ENCODE measurements around the gene RPL18. TPM values are rescaled to one million over a fixed set of nuclear protein-coding genes. Genes with fewer than 3 reads are reported as not detected.
"Not testable (repeated sequence)": the region's sequence is repeated elsewhere in the genome, so short reads cannot be mapped to it uniquely, and the experiment has no call there.

Gene RPL18
- total RNA-seq, 1 experiment from 2014 or later: 1,503 TPM

- no TSS peak for BruUV-seq (replicated peaks)
- no peaks in the 10 kb centered on the region for H3F3A ChIP-seq (ENCODE audit: low read length, unreplicated experiment)
Observed at GRCh38 chr19:48659768-48660167, 40.8 kb upstream of the RPL18 start.

GRCh38 chr19:48658483-48658882 is 39.5 kb upstream of the RPL18 start:
- no peak overlapping the region for H3K4me2 ChIP-seq (ENCODE audit: low read length)
- H3F3A ChIP-seq (ENCODE audit: low read length, unreplicated experiment): no peaks in the 10 kb centered on the region
- TF ChIP-seq CTCF (conservative IDR thresholded peaks at IDR 0.05; ENCODE audit: low read depth, low read length) (no peak), EZH2 (IDR thresholded peaks at IDR 0.05; ENCODE audit: low read length, unreplicated experiment) (no peak), EZH2phosphoT487 (IDR thresholded peaks at IDR 0.05; ENCODE audit: borderline replicate concordance, low read length) (no peak)
- H3K79me2 ChIP-seq (ENCODE audit: low read length): no peaks in the 10 kb centered on the region
- no peaks in the 10 kb centered on the region for H3K9me2 ChIP-seq (replicated peaks; ENCODE audit: low read length)
- no peaks in the 10 kb centered on the region for H3K4me1 ChIP-seq (ENCODE audit: insufficient read depth, low read length)
- POLR2A ChIA-PET (ENCODE audit: unreplicated experiment): no interaction called here
- CTCF ChIA-PET: no interaction called here
- no peaks in the 10 kb centered on the region for H3K9me3 ChIP-seq (ENCODE audit: low read length)
- H3K27ac ChIP-seq (ENCODE audit: low read length): no peak overlapping the region
- no peaks in the 10 kb centered on the region for H4K20me1 ChIP-seq (ENCODE audit: low read length)
- H3K27me3 ChIP-seq (ENCODE audit: low read length): no peaks in the 10 kb centered on the region
- no peak for ATAC-seq
- H3K4me3 ChIP-seq (ENCODE audit: low read length): no peak overlapping the region
- no TSS peak for BruUV-seq (replicated peaks)
- intact Hi-C loops (cut with micrococcal nuclease): no loop called here
- DNase-seq: no peak
- H3K36me3 ChIP-seq (ENCODE audit: low read depth, low read length): no peaks in the 10 kb centered on the region
- no peak overlapping the region for H3K9ac ChIP-seq (ENCODE audit: low read length)
- H2AFZ ChIP-seq (ENCODE audit: low read length): no peak overlapping the region

More at GRCh38 chr19:48659768-48660167, 40.8 kb upstream of the RPL18 start:
- no peak overlapping the region for H3K27ac ChIP-seq (ENCODE audit: low read length)
- no peak overlapping the region for H3K4me2 ChIP-seq (ENCODE audit: low read length)
- no peaks in the 10 kb centered on the region for H3K79me2 ChIP-seq (ENCODE audit: low read length)
- no peaks in the 10 kb centered on the region for H3K4me1 ChIP-seq (ENCODE audit: insufficient read depth, low read length)
- no peak overlapping the region for H2AFZ ChIP-seq (ENCODE audit: low read length)
- no peak for ATAC-seq
- TF ChIP-seq EZH2phosphoT487 (IDR thresholded peaks at IDR 0.05; ENCODE audit: borderline replicate concordance, low read length) (no peak), EZH2 (IDR thresholded peaks at IDR 0.05; ENCODE audit: low read length, unreplicated experiment) (no peak), CTCF (conservative IDR thresholded peaks at IDR 0.05; ENCODE audit: low read depth, low read length) (no peak)
- POLR2A ChIA-PET (ENCODE audit: unreplicated experiment): no interaction called here
- no peak overlapping the region for H3K9ac ChIP-seq (ENCODE audit: low read length)
- no peaks in the 10 kb centered on the region for H3K36me3 ChIP-seq (ENCODE audit: low read depth, low read length)
- no peak for DNase-seq
- no peaks in the 10 kb centered on the region for H3K9me3 ChIP-seq (ENCODE audit: low read length)
- CTCF ChIA-PET: no interaction called here
- no peaks in the 10 kb centered on the region for H3K9me2 ChIP-seq (replicated peaks; ENCODE audit: low read length)
- H4K20me1 ChIP-seq (ENCODE audit: low read length): no peaks in the 10 kb centered on the region
- no peaks in the 10 kb centered on the region for H3K27me3 ChIP-seq (ENCODE audit: low read length)
- H3K4me3 ChIP-seq (ENCODE audit: low read length): no peak overlapping the region
- intact Hi-C loops (cut with micrococcal nuclease): no loop called here

- ATAC-seq; intact Hi-C loops (cut with micrococcal nuclease): not testable (repeated sequence)
- CTCF ChIA-PET: interaction anchor here (1.0 kb wide), 1 partner anchor 12 kb away, joined by 3 read pairs; the partner anchor contains the start of gene CA11
Observed at GRCh38 chr19:48657828-48658227, 38.9 kb upstream of the RPL18 start.

More at GRCh38 chr19:48657828-48658227, 38.9 kb upstream of the RPL18 start:
- H3K9me2 ChIP-seq (replicated peaks; ENCODE audit: low read length); POLR2A ChIA-PET (ENCODE audit: unreplicated experiment); H3K27ac ChIP-seq (ENCODE audit: low read length); H4K20me1 ChIP-seq (ENCODE audit: low read length); H2AFZ ChIP-seq (ENCODE audit: low read length); BruUV-seq (replicated peaks); H3K4me1 ChIP-seq (ENCODE audit: insufficient read depth, low read length); H3K9me3 ChIP-seq (ENCODE audit: low read length); H3K79me2 ChIP-seq (ENCODE audit: low read length); H3K9ac ChIP-seq (ENCODE audit: low read length); H3K4me3 ChIP-seq (ENCODE audit: low read length); H3K4me2 ChIP-seq (ENCODE audit: low read length); H3F3A ChIP-seq (ENCODE audit: low read length, unreplicated experiment); H3K36me3 ChIP-seq (ENCODE audit: low read depth, low read length); H3K27me3 ChIP-seq (ENCODE audit: low read length); DNase-seq: not testable (repeated sequence)
